Measurements from ENCODE around the gene NRCAM. TPM values are rescaled to one million over a fixed set of nuclear protein-coding genes. Genes with fewer than 3 reads are reported as not detected.
A peak's percentile ranks its signal among the peaks of the same experiment; 100 is the strongest.

NRCAM gene
- total RNA-seq, 1 experiment from 2014 or later = 45.7 TPM

DNA sequence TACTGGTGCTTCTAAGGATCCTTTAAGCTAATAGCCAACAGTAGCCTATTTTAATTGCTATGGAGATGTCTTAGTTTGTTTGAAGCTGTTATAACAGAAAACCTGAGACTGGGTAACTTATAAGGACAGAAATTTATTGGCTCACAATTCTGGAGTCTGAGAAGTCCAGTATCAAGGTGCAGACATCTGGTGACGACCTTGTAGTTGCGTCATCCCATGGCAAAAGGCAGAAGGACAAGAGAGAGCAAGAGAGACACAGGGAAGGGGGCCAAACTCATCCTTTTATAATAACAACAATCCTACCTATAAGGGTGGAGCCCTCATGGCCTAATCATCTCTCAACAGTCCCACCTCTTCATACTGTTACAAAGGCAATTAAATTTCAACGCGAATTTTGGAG lies 39.1 kb downstream of the NRCAM start:
- BruUV-seq (replicated peaks) = no TSS peak
- ChIA-PET POLR2A (ENCODE audit: low non-redundant PET) (no interaction called here), CTCF (no interaction called here)
- Histone ChIP-seq H3K27ac (ENCODE audit: low read depth, low read length, poor library complexity, severe bottlenecking) (peak overlapping the region; percentile 94), H3K4me1 (ENCODE audit: insufficient read depth, low read length, poor library complexity, severe bottlenecking) (peaks cover 85% of the 10 kb centered on the region), H3K36me3 (ENCODE audit: insufficient read depth, low read length, poor library complexity, severe bottlenecking) (no peaks in the 10 kb centered on the region), H3K9me3 (ENCODE audit: low read depth, low read length, poor library complexity, severe bottlenecking) (no peaks in the 10 kb centered on the region), H3K4me3 (ENCODE audit: low read depth, low read length, poor library complexity, severe bottlenecking) (no peak overlapping the region), H3K27me3 (replicated peaks; ENCODE audit: insufficient read depth, low read depth, low read length, poor library complexity) (no peaks in the 10 kb centered on the region)
- no peak for TF ChIP-seq EZH2 (IDR thresholded peaks at IDR 0.05; ENCODE audit: borderline replicate concordance, low read depth, low read length, poor library complexity, severe bottlenecking)
- no peak for TF ChIP-seq CTCF (conservative IDR thresholded peaks at IDR 0.05; ENCODE audit: low read depth, low read length)
- DNase-seq (ENCODE audit: low spot score) = no peak
- intact Hi-C loops (cut with micrococcal nuclease; ENCODE audit: unreplicated experiment) = no loop called here

- ChIA-PET CTCF (no interaction called here), POLR2A (ENCODE audit: low non-redundant PET) (no interaction called here)
- intact Hi-C loops (cut with micrococcal nuclease; ENCODE audit: unreplicated experiment) = no loop called here
- Histone ChIP-seq H3K27ac (ENCODE audit: low read depth, low read length, poor library complexity, severe bottlenecking) (peak overlapping the region; percentile 94), H3K9me3 (ENCODE audit: low read depth, low read length, poor library complexity, severe bottlenecking) (no peaks in the 10 kb centered on the region), H3K4me3 (ENCODE audit: low read depth, low read length, poor library complexity, severe bottlenecking) (no peak overlapping the region), H3K27me3 (replicated peaks; ENCODE audit: insufficient read depth, low read depth, low read length, poor library complexity) (no peaks in the 10 kb centered on the region), H3K4me1 (ENCODE audit: insufficient read depth, low read length, poor library complexity, severe bottlenecking) (peaks cover 74% of the 10 kb centered on the region), H3K36me3 (ENCODE audit: insufficient read depth, low read length, poor library complexity, severe bottlenecking) (no peaks in the 10 kb centered on the region)
- TF ChIP-seq CTCF (conservative IDR thresholded peaks at IDR 0.05; ENCODE audit: low read depth, low read length) (no peak), EZH2 (IDR thresholded peaks at IDR 0.05; ENCODE audit: borderline replicate concordance, low read depth, low read length, poor library complexity, severe bottlenecking) (no peak)
- BruUV-seq (replicated peaks) = TSS peak; percentile 20
- peak; percentile 80 for DNase-seq (ENCODE audit: low spot score)
These were observed 40.3 kb downstream of the NRCAM start for GRCh38 chr7:108415821-108416536.

- CTCF ChIA-PET = no interaction called here
- POLR2A ChIA-PET (ENCODE audit: low non-redundant PET) = no interaction called here
- no peaks in the 10 kb centered on the region for H3K36me3 ChIP-seq (ENCODE audit: insufficient read depth, low read length, poor library complexity, severe bottlenecking)
- H3K27ac ChIP-seq (ENCODE audit: low read depth, low read length, poor library complexity, severe bottlenecking) = peak overlapping the region; percentile 94
- BruUV-seq (replicated peaks) = no TSS peak
- no peak for DNase-seq (ENCODE audit: low spot score)
- no peak for TF ChIP-seq EZH2 (IDR thresholded peaks at IDR 0.05; ENCODE audit: borderline replicate concordance, low read depth, low read length, poor library complexity, severe bottlenecking)
- TF ChIP-seq CTCF (conservative IDR thresholded peaks at IDR 0.05; ENCODE audit: low read depth, low read length) = no peak
- no peak overlapping the region for H3K4me3 ChIP-seq (ENCODE audit: low read depth, low read length, poor library complexity, severe bottlenecking)
- H3K27me3 ChIP-seq (replicated peaks; ENCODE audit: insufficient read depth, low read depth, low read length, poor library complexity) = no peaks in the 10 kb centered on the region
- intact Hi-C loops (cut with micrococcal nuclease; ENCODE audit: unreplicated experiment) = no loop called here
- H3K9me3 ChIP-seq (ENCODE audit: low read depth, low read length, poor library complexity, severe bottlenecking) = no peaks in the 10 kb centered on the region
- H3K4me1 ChIP-seq (ENCODE audit: insufficient read depth, low read length, poor library complexity, severe bottlenecking) = peaks cover 68% of the 10 kb centered on the region
These were observed 41.2 kb downstream of the NRCAM start for GRCh38 chr7:108415084-108415483.

All from A673 (cell line).